GM23338 (cell line): ENCODE results near the gene XAB2. TPM values are rescaled to one million over a fixed set of nuclear protein-coding genes. Genes with fewer than 3 reads are reported as not detected.

Experiments used
- ATAC-seq: fragments of 200-7000 bp; cut with Tn5 transposase; 3 replicates; pipeline ENCODE4 v1.9.1; 2020
- DNase-seq: peaks from one replicate; pipeline ENCODE4 v3.0.0-alpha.2; 2015; ENCODE audit warnings: low spot score
- H2AFZ ChIP-seq: fragments of 200-600 bp; sonication (generic); 2 replicates; pipeline ENCODE4 v1.8.0; 2016; ENCODE audit warnings: antibody characterized with exemption, mild to moderate bottlenecking, moderate library complexity
- H3F3A ChIP-seq: fragments of 200-600 bp; sonication (generic); replicated peaks from 2 replicates; pipeline ENCODE4 v1.8.0; 2017; ENCODE audit warnings: antibody characterized with exemption, mixed run types, low read depth
- H3K27ac ChIP-seq: fragments of 200-600 bp; sonication (generic); 2 replicates; pipeline ENCODE4 v1.6.1; 2016; ENCODE audit warnings: low read depth
- H3K27me3 ChIP-seq: fragments of 200-600 bp; sonication (generic); 2 replicates; pipeline ENCODE4 v1.8.0; 2016; ENCODE audit warnings: mild to moderate bottlenecking, mixed run types, moderate library complexity; ENCODE audit not compliant: insufficient read depth
- H3K36me3 ChIP-seq: fragments of 200-600 bp; sonication (generic); 2 replicates; pipeline ENCODE4 v1.8.0; 2016; ENCODE audit warnings: mild to moderate bottlenecking; ENCODE audit not compliant: insufficient read depth
- H3K4me1 ChIP-seq: fragments of 200-600 bp; sonication (generic); 2 replicates; pipeline ENCODE4 v1.8.0; 2016; ENCODE audit warnings: mild to moderate bottlenecking, moderate library complexity; ENCODE audit not compliant: insufficient read depth
- H3K4me2 ChIP-seq: fragments of 200-600 bp; sonication (generic); 2 replicates; pipeline ENCODE4 v1.7.1; 2017; ENCODE audit warnings: mixed run types
- H3K4me3 ChIP-seq: fragments of 200-600 bp; sonication (generic); 2 replicates; pipeline ENCODE4 v1.6.1; 2016; ENCODE audit warnings: mixed run types
- H3K79me2 ChIP-seq: fragments of 200-600 bp; sonication (generic); replicated peaks from 2 replicates; pipeline ENCODE4 v1.8.0; 2017; ENCODE audit warnings: mild to moderate bottlenecking; ENCODE audit not compliant: insufficient read depth
- H3K9me2 ChIP-seq: fragments of 200-600 bp; sonication (generic); 2 replicates; pipeline ENCODE4 v1.8.0; 2017; ENCODE audit not compliant: insufficient read depth
- H4K20me1 ChIP-seq: fragments of 200-600 bp; sonication (generic); replicated peaks from 2 replicates; pipeline ENCODE4 v1.8.0; 2017; ENCODE audit warnings: mild to moderate bottlenecking; ENCODE audit not compliant: insufficient read depth
- H3K27ac Mint-ChIP-seq: 2 replicates; pipeline ENCODE4 v1.8.0; 2020; ENCODE audit warnings: inconsistent platforms, mild to moderate bottlenecking, moderate library complexity, mixed read lengths
- H3K27me3 Mint-ChIP-seq: 3 replicates; pipeline ENCODE4 v1.8.0; 2022; ENCODE audit warnings: low read depth, mild to moderate bottlenecking, moderate library complexity, mixed read lengths, inconsistent platforms; ENCODE audit not compliant: insufficient read depth, poor library complexity
- H3K36me3 Mint-ChIP-seq: 3 replicates; pipeline ENCODE4 v1.8.0; 2021; ENCODE audit warnings: low read depth, mild to moderate bottlenecking, inconsistent platforms, moderate library complexity, mixed read lengths
- H3K4me1 Mint-ChIP-seq: 3 replicates; pipeline ENCODE4 v1.8.0; 2020; ENCODE audit warnings: mild to moderate bottlenecking, inconsistent platforms, mixed read lengths
- H3K4me3 Mint-ChIP-seq: 3 replicates; pipeline ENCODE4 v1.8.0; 2021; ENCODE audit warnings: moderate library complexity, mild to moderate bottlenecking, inconsistent platforms, mixed read lengths
- H3K9me3 Mint-ChIP-seq: 3 replicates; pipeline ENCODE4 v1.8.0; 2020; ENCODE audit warnings: moderate library complexity, mild to moderate bottlenecking, inconsistent platforms, mixed read lengths
- CREB1 ChIP-seq: fragments of 250-450 bp; sonication (Bioruptor Pico); IDR thresholded peaks from 2 replicates; pipeline ENCODE4 v1.5.0; 2020; ENCODE audit warnings: low read depth, mild to moderate bottlenecking, moderate library complexity
- EZH2phosphoT487 ChIP-seq: fragments of 200-600 bp; sonication (generic); IDR thresholded peaks from one replicate; pipeline ENCODE4 v1.8.1; 2018; ENCODE audit warnings: antibody characterized with exemption; ENCODE audit not compliant: unreplicated experiment
- STAT1 ChIP-seq: IDR thresholded peaks from one replicate; pipeline ENCODE4 v1.6.1; 2016; ENCODE audit warnings: antibody characterized with exemption; ENCODE audit not compliant: unreplicated experiment
- ZNF114 ChIP-seq: fragments of 250-450 bp; sonication (Bioruptor Pico); IDR thresholded peaks from 2 replicates; pipeline ENCODE4 v1.5.0; 2020; ENCODE audit warnings: mild to moderate bottlenecking, moderate library complexity
- ZNF331 ChIP-seq: fragments of 250-450 bp; sonication (Bioruptor Pico); IDR thresholded peaks from 2 replicates; pipeline ENCODE4 v1.5.0; 2020; ENCODE audit warnings: low read depth, mild to moderate bottlenecking, moderate library complexity
- polyA plus RNA-seq: library from polyadenylated mRNA; unstranded; fragments of >200 nt; fragmentation: Nextera tagmentation; extraction: Ambion mirVana; gene quantifications from 2 replicates; pipeline ENCODE4 v1.2.1, GENCODE V29; 2016
- total RNA-seq: library from RNA; depleted of rRNA; stranded (reverse); fragments of >200 nt; shearing (Covaris generic); gene quantifications from 2 replicates; pipeline ENCODE4 v1.2.3, GENCODE V29; 2014
- TF ChIP-seq, protein P1 (sequence below): fragments of 250-450 bp; sonication (Bioruptor Pico); IDR thresholded peaks from 2 replicates; pipeline ENCODE4 v1.5.0; 2020; ENCODE audit warnings: mild to moderate bottlenecking, moderate library complexity
- TF ChIP-seq, protein P2 (sequence below): IDR thresholded peaks from 2 replicates; pipeline ENCODE4 v1.6.1; 2016; ENCODE audit warnings: antibody characterized with exemption
- TF ChIP-seq, protein P3 (sequence below): IDR thresholded peaks from one replicate; pipeline ENCODE4 v1.6.1; 2018; ENCODE audit warnings: antibody characterized with exemption; ENCODE audit not compliant: unreplicated experiment

XAB2 gene
- total and polyA plus RNA-seq, 2 experiments from 2014 or later, result 18.4 to 69.0 TPM

DNA sequence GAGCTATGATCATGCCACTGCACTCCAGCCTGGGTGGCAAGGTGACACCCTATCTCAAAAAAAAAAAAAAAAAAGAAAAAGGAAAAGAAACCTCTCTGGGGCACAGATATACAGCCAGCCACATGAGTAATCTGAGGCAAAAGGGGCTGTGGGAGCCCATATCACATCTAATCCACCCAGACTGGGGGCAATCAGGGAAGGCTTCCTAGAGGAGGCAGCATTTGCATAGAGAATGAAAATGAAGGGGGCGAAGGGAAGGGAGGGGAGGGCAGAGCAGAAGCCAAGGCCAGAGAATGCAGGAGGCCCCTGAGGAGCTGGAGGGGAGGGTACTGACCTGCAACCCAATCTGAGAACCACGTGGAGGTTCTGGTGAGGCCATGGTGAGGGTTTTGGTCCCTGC is 20.8 kb upstream of the XAB2 start (continued):
- TF ChIP-seq, protein P1, sequence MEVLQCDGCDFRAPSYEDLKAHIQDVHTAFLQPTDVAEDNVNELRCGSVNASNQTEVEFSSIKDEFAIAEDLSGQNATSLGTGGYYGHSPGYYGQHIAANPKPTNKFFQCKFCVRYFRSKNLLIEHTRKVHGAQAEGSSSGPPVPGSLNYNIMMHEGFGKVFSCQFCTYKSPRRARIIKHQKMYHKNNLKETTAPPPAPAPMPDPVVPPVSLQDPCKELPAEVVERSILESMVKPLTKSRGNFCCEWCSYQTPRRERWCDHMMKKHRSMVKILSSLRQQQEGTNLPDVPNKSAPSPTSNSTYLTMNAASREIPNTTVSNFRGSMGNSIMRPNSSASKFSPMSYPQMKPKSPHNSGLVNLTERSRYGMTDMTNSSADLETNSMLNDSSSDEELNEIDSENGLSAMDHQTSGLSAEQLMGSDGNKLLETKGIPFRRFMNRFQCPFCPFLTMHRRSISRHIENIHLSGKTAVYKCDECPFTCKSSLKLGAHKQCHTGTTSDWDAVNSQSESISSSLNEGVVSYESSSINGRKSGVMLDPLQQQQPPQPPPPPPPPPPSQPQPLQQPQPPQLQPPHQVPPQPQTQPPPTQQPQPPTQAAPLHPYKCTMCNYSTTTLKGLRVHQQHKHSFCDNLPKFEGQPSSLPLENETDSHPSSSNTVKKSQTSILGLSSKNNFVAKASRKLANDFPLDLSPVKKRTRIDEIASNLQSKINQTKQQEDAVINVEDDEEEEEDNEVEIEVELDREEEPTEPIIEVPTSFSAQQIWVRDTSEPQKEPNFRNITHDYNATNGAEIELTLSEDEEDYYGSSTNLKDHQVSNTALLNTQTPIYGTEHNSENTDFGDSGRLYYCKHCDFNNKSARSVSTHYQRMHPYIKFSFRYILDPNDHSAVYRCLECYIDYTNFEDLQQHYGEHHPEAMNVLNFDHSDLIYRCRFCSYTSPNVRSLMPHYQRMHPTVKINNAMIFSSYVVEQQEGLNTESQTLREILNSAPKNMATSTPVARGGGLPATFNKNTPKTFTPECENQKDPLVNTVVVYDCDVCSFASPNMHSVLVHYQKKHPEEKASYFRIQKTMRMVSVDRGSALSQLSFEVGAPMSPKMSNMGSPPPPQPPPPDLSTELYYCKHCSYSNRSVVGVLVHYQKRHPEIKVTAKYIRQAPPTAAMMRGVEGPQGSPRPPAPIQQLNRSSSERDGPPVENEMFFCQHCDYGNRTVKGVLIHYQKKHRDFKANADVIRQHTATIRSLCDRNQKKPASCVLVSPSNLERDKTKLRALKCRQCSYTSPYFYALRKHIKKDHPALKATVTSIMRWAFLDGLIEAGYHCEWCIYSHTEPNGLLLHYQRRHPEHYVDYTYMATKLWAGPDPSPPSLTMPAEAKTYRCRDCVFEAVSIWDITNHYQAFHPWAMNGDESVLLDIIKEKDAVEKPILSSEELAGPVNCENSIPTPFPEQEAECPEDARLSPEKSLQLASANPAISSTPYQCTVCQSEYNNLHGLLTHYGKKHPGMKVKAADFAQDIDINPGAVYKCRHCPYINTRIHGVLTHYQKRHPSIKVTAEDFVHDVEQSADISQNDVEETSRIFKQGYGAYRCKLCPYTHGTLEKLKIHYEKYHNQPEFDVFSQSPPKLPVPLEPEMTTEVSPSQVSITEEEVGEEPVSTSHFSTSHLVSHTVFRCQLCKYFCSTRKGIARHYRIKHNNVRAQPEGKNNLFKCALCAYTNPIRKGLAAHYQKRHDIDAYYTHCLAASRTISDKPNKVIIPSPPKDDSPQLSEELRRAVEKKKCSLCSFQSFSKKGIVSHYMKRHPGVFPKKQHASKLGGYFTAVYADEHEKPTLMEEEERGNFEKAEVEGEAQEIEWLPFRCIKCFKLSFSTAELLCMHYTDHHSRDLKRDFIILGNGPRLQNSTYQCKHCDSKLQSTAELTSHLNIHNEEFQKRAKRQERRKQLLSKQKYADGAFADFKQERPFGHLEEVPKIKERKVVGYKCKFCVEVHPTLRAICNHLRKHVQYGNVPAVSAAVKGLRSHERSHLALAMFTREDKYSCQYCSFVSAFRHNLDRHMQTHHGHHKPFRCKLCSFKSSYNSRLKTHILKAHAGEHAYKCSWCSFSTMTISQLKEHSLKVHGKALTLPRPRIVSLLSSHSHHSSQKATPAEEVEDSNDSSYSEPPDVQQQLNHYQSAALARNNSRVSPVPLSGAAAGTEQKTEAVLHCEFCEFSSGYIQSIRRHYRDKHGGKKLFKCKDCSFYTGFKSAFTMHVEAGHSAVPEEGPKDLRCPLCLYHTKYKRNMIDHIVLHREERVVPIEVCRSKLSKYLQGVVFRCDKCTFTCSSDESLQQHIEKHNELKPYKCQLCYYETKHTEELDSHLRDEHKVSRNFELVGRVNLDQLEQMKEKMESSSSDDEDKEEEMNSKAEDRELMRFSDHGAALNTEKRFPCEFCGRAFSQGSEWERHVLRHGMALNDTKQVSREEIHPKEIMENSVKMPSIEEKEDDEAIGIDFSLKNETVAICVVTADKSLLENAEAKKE (CRISPR knock-in tag), result no peak
- no peak for TF ChIP-seq ZNF114 (CRISPR knock-in tag)
- TF ChIP-seq EZH2phosphoT487, result no peak
- TF ChIP-seq, protein P2, sequence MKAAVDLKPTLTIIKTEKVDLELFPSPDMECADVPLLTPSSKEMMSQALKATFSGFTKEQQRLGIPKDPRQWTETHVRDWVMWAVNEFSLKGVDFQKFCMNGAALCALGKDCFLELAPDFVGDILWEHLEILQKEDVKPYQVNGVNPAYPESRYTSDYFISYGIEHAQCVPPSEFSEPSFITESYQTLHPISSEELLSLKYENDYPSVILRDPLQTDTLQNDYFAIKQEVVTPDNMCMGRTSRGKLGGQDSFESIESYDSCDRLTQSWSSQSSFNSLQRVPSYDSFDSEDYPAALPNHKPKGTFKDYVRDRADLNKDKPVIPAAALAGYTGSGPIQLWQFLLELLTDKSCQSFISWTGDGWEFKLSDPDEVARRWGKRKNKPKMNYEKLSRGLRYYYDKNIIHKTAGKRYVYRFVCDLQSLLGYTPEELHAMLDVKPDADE, result no peak
- TF ChIP-seq ZNF331 (CRISPR knock-in tag), result no peak
- no peak for TF ChIP-seq CREB1 (CRISPR knock-in tag)
- TF ChIP-seq STAT1, result no peak

DNA sequence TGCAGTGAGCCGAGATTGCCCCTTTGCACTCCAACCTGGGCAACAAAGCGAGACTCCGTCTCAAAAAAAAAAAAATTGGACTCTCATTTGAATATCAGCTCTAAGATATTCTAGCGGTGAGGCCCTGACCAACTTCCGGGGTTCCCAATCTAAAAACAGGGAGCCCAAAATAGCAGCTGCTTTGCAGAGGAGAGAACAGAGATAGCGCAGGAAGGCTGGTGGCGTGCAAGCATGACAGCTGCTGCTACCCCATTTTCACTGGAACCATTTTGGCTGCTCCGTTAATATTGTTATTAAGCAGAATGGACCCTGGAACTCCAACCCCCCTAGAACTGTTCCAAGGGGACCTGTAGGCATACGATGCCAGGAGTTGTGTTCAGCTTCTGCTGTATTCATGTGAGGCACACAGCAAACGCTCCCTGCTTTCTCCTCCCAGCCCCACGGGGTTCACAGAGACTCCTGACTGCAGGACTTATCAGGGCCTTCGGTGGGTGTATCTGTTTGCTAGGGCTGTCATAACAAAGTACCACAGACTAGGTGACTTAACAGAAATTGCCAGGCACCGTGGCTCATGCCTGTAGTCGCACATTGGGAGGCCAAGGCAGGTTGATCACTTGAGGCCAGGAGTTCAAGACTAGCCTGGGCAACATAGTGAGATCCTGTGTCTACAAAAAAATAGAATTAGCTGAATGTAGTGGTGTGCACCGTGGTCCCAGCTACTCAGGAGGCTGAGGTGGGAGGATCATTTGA is 19.1 kb upstream of the XAB2 start:
- H3K36me3 ChIP-seq, result no peaks in the 10 kb centered on the region
- no peaks in the 10 kb centered on the region for H3K4me1 ChIP-seq
- Mint-ChIP-seq H3K36me3 (peaks cover 3% of the 10 kb centered on the region; the same call in 1 of the 3 replicates), H3K4me3 (no peak overlapping the region), H3K27ac (no peak overlapping the region), H3K27me3 (peaks cover 29% of the 10 kb centered on the region), H3K4me1 (peaks cover 7% of the 10 kb centered on the region; the same call in 1 of the 3 replicates), H3K9me3 (no peaks in the 10 kb centered on the region)
- no peaks in the 10 kb centered on the region for H3K9me2 ChIP-seq
- DNase-seq (no peak), ATAC-seq (no peak)
- no peak overlapping the region for H3K4me3 ChIP-seq
- no peak overlapping the region for H3K27ac ChIP-seq
- H2AFZ ChIP-seq, result no peak overlapping the region
- no peaks in the 10 kb centered on the region; the same call in 1 of the 2 replicates for H4K20me1 ChIP-seq
- no peaks in the 10 kb centered on the region for H3K79me2 ChIP-seq
- no peak for TF ChIP-seq EZH2phosphoT487
- TF ChIP-seq, protein P3, sequence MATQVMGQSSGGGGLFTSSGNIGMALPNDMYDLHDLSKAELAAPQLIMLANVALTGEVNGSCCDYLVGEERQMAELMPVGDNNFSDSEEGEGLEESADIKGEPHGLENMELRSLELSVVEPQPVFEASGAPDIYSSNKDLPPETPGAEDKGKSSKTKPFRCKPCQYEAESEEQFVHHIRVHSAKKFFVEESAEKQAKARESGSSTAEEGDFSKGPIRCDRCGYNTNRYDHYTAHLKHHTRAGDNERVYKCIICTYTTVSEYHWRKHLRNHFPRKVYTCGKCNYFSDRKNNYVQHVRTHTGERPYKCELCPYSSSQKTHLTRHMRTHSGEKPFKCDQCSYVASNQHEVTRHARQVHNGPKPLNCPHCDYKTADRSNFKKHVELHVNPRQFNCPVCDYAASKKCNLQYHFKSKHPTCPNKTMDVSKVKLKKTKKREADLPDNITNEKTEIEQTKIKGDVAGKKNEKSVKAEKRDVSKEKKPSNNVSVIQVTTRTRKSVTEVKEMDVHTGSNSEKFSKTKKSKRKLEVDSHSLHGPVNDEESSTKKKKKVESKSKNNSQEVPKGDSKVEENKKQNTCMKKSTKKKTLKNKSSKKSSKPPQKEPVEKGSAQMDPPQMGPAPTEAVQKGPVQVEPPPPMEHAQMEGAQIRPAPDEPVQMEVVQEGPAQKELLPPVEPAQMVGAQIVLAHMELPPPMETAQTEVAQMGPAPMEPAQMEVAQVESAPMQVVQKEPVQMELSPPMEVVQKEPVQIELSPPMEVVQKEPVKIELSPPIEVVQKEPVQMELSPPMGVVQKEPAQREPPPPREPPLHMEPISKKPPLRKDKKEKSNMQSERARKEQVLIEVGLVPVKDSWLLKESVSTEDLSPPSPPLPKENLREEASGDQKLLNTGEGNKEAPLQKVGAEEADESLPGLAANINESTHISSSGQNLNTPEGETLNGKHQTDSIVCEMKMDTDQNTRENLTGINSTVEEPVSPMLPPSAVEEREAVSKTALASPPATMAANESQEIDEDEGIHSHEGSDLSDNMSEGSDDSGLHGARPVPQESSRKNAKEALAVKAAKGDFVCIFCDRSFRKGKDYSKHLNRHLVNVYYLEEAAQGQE, result no peak
- TF ChIP-seq ZNF331 (CRISPR knock-in tag), result no peak
- H3K27me3 ChIP-seq, result peaks cover 19% of the 10 kb centered on the region
- no peaks in the 10 kb centered on the region for H3F3A ChIP-seq
- no peak overlapping the region for H3K4me2 ChIP-seq
